GM23338 (cell line): ENCODE measurements around the gene KIF1A. TPM values are rescaled to one million over a fixed set of nuclear protein-coding genes. Genes with fewer than 3 reads are reported as not detected.

Experiments
- ATAC-seq: fragments of 200-7000 bp; cut with Tn5 transposase; 3 replicates; pipeline ENCODE4 v1.9.1; 2020
- DNase-seq: peaks from one replicate; pipeline ENCODE4 v3.0.0-alpha.2; 2015; ENCODE audit warnings: low spot score
- H2AFZ ChIP-seq: fragments of 200-600 bp; sonication (generic); 2 replicates; pipeline ENCODE4 v1.8.0; 2016; ENCODE audit warnings: antibody characterized with exemption, mild to moderate bottlenecking, moderate library complexity
- H3F3A ChIP-seq: fragments of 200-600 bp; sonication (generic); replicated peaks from 2 replicates; pipeline ENCODE4 v1.8.0; 2017; ENCODE audit warnings: antibody characterized with exemption, mixed run types, low read depth
- H3K27ac ChIP-seq: fragments of 200-600 bp; sonication (generic); 2 replicates; pipeline ENCODE4 v1.6.1; 2016; ENCODE audit warnings: low read depth
- H3K27me3 ChIP-seq: fragments of 200-600 bp; sonication (generic); 2 replicates; pipeline ENCODE4 v1.8.0; 2016; ENCODE audit warnings: mild to moderate bottlenecking, mixed run types, moderate library complexity; ENCODE audit not compliant: insufficient read depth
- H3K36me3 ChIP-seq: fragments of 200-600 bp; sonication (generic); 2 replicates; pipeline ENCODE4 v1.8.0; 2016; ENCODE audit warnings: mild to moderate bottlenecking; ENCODE audit not compliant: insufficient read depth
- H3K4me1 ChIP-seq: fragments of 200-600 bp; sonication (generic); 2 replicates; pipeline ENCODE4 v1.8.0; 2016; ENCODE audit warnings: mild to moderate bottlenecking, moderate library complexity; ENCODE audit not compliant: insufficient read depth
- H3K4me2 ChIP-seq: fragments of 200-600 bp; sonication (generic); 2 replicates; pipeline ENCODE4 v1.7.1; 2017; ENCODE audit warnings: mixed run types
- H3K4me3 ChIP-seq: fragments of 200-600 bp; sonication (generic); 2 replicates; pipeline ENCODE4 v1.6.1; 2016; ENCODE audit warnings: mixed run types
- H3K79me2 ChIP-seq: fragments of 200-600 bp; sonication (generic); replicated peaks from 2 replicates; pipeline ENCODE4 v1.8.0; 2017; ENCODE audit warnings: mild to moderate bottlenecking; ENCODE audit not compliant: insufficient read depth
- H3K9me2 ChIP-seq: fragments of 200-600 bp; sonication (generic); 2 replicates; pipeline ENCODE4 v1.8.0; 2017; ENCODE audit not compliant: insufficient read depth
- H4K20me1 ChIP-seq: fragments of 200-600 bp; sonication (generic); replicated peaks from 2 replicates; pipeline ENCODE4 v1.8.0; 2017; ENCODE audit warnings: mild to moderate bottlenecking; ENCODE audit not compliant: insufficient read depth
- H3K27ac Mint-ChIP-seq: 2 replicates; pipeline ENCODE4 v1.8.0; 2020; ENCODE audit warnings: inconsistent platforms, mild to moderate bottlenecking, moderate library complexity, mixed read lengths
- H3K27me3 Mint-ChIP-seq: 3 replicates; pipeline ENCODE4 v1.8.0; 2022; ENCODE audit warnings: low read depth, mild to moderate bottlenecking, moderate library complexity, mixed read lengths, inconsistent platforms; ENCODE audit not compliant: insufficient read depth, poor library complexity
- H3K36me3 Mint-ChIP-seq: 3 replicates; pipeline ENCODE4 v1.8.0; 2021; ENCODE audit warnings: low read depth, mild to moderate bottlenecking, inconsistent platforms, moderate library complexity, mixed read lengths
- H3K4me1 Mint-ChIP-seq: 3 replicates; pipeline ENCODE4 v1.8.0; 2020; ENCODE audit warnings: mild to moderate bottlenecking, inconsistent platforms, mixed read lengths
- H3K4me3 Mint-ChIP-seq: 3 replicates; pipeline ENCODE4 v1.8.0; 2021; ENCODE audit warnings: moderate library complexity, mild to moderate bottlenecking, inconsistent platforms, mixed read lengths
- H3K9me3 Mint-ChIP-seq: 3 replicates; pipeline ENCODE4 v1.8.0; 2020; ENCODE audit warnings: moderate library complexity, mild to moderate bottlenecking, inconsistent platforms, mixed read lengths
- CREB1 ChIP-seq: fragments of 250-450 bp; sonication (Bioruptor Pico); IDR thresholded peaks from 2 replicates; pipeline ENCODE4 v1.5.0; 2020; ENCODE audit warnings: low read depth, mild to moderate bottlenecking, moderate library complexity
- EZH2 ChIP-seq: fragments of 200-600 bp; sonication (generic); IDR thresholded peaks from one replicate; pipeline ENCODE4 v1.8.0; 2017; ENCODE audit warnings: antibody characterized with exemption, mild to moderate bottlenecking, low read depth; ENCODE audit not compliant: unreplicated experiment
- EZH2phosphoT487 ChIP-seq: fragments of 200-600 bp; sonication (generic); IDR thresholded peaks from one replicate; pipeline ENCODE4 v1.8.1; 2018; ENCODE audit warnings: antibody characterized with exemption; ENCODE audit not compliant: unreplicated experiment
- JUNB ChIP-seq: IDR thresholded peaks from one replicate; pipeline ENCODE4 v1.6.1; 2016; ENCODE audit warnings: antibody characterized with exemption; ENCODE audit not compliant: unreplicated experiment
- NANOG ChIP-seq: IDR thresholded peaks from 2 replicates; pipeline ENCODE4 v1.6.1; 2016; ENCODE audit warnings: antibody characterized with exemption, borderline replicate concordance
- POLR2AphosphoS5 ChIP-seq: IDR thresholded peaks from 2 replicates; pipeline ENCODE4 v1.6.1; 2016; ENCODE audit warnings: antibody characterized with exemption, low read depth
- STAT1 ChIP-seq: IDR thresholded peaks from one replicate; pipeline ENCODE4 v1.6.1; 2016; ENCODE audit warnings: antibody characterized with exemption; ENCODE audit not compliant: unreplicated experiment
- ZNF331 ChIP-seq: fragments of 250-450 bp; sonication (Bioruptor Pico); IDR thresholded peaks from 2 replicates; pipeline ENCODE4 v1.5.0; 2020; ENCODE audit warnings: low read depth, mild to moderate bottlenecking, moderate library complexity
- polyA plus RNA-seq: library from polyadenylated mRNA; unstranded; fragments of >200 nt; fragmentation: Nextera tagmentation; extraction: Ambion mirVana; gene quantifications from 2 replicates; pipeline ENCODE4 v1.2.1, GENCODE V29; 2016
- total RNA-seq: library from RNA; depleted of rRNA; stranded (reverse); fragments of >200 nt; shearing (Covaris generic); gene quantifications from 2 replicates; pipeline ENCODE4 v1.2.3, GENCODE V29; 2014
- TF ChIP-seq, protein P1 (sequence below): IDR thresholded peaks from one replicate; pipeline ENCODE4 v1.6.1; 2018; ENCODE audit warnings: antibody characterized with exemption; ENCODE audit not compliant: unreplicated experiment
- TF ChIP-seq, protein P2 (sequence below): fragments of 250-450 bp; sonication (Bioruptor Pico); IDR thresholded peaks from 2 replicates; pipeline ENCODE4 v1.5.0; 2020; ENCODE audit warnings: mild to moderate bottlenecking, moderate library complexity
- TF ChIP-seq, protein P3 (sequence below): IDR thresholded peaks from 2 replicates; pipeline ENCODE4 v1.6.1; 2016; ENCODE audit warnings: antibody characterized with exemption

Gene KIF1A
- total and polyA plus RNA-seq, 2 experiments from 2014 or later: 169 to 214 TPM

DNA sequence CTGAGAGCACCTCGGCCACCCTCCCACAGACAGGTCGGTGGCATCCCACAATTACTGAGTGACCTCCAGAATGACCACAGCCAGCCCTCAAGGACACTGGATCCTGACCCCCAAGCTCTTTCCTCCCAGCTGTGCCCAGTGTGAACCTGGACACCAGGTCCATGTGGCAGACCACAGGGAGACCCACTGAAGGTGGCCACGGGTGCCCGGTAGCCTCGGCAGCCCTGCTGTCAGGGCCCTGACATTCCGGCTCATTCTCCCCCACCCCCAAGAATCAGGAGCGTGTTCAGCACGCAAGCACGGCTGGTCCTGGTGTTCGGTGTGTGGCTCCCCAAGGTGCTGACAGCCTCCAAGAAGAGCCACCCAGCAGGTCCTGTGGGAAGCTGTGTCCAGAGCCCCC lies 95.6 kb downstream of the KIF1A start:
- Mint-ChIP-seq H3K27me3 (peaks cover 32% of the 10 kb centered on the region), H3K27ac (peak overlapping the region; percentile 44; the same call in 1 of the 2 replicates), H3K9me3 (peaks cover 4% of the 10 kb centered on the region; the same call in 1 of the 3 replicates), H3K4me1 (no peaks in the 10 kb centered on the region; the same call in 2 of the 3 replicates), H3K4me3 (no peak overlapping the region), H3K36me3 (peaks cover 46% of the 10 kb centered on the region)
- Histone ChIP-seq H3F3A (no peaks in the 10 kb centered on the region), H3K79me2 (no peaks in the 10 kb centered on the region), H3K27me3 (no peaks in the 10 kb centered on the region), H3K4me3 (no peak overlapping the region), H3K9me2 (no peaks in the 10 kb centered on the region), H4K20me1 (no peaks in the 10 kb centered on the region), H2AFZ (no peak overlapping the region), H3K4me2 (no peak overlapping the region), H3K36me3 (peaks cover 12% of the 10 kb centered on the region; the same call in 1 of the 2 replicates), H3K4me1 (no peaks in the 10 kb centered on the region), H3K27ac (no peak overlapping the region)
- no peak for DNase-seq
- no peak for TF ChIP-seq JUNB
- TF ChIP-seq, protein P1, sequence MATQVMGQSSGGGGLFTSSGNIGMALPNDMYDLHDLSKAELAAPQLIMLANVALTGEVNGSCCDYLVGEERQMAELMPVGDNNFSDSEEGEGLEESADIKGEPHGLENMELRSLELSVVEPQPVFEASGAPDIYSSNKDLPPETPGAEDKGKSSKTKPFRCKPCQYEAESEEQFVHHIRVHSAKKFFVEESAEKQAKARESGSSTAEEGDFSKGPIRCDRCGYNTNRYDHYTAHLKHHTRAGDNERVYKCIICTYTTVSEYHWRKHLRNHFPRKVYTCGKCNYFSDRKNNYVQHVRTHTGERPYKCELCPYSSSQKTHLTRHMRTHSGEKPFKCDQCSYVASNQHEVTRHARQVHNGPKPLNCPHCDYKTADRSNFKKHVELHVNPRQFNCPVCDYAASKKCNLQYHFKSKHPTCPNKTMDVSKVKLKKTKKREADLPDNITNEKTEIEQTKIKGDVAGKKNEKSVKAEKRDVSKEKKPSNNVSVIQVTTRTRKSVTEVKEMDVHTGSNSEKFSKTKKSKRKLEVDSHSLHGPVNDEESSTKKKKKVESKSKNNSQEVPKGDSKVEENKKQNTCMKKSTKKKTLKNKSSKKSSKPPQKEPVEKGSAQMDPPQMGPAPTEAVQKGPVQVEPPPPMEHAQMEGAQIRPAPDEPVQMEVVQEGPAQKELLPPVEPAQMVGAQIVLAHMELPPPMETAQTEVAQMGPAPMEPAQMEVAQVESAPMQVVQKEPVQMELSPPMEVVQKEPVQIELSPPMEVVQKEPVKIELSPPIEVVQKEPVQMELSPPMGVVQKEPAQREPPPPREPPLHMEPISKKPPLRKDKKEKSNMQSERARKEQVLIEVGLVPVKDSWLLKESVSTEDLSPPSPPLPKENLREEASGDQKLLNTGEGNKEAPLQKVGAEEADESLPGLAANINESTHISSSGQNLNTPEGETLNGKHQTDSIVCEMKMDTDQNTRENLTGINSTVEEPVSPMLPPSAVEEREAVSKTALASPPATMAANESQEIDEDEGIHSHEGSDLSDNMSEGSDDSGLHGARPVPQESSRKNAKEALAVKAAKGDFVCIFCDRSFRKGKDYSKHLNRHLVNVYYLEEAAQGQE: no peak
- TF ChIP-seq EZH2phosphoT487: no peak
- TF ChIP-seq NANOG: no peak
- TF ChIP-seq EZH2: no peak
- no peak for ATAC-seq

DNA sequence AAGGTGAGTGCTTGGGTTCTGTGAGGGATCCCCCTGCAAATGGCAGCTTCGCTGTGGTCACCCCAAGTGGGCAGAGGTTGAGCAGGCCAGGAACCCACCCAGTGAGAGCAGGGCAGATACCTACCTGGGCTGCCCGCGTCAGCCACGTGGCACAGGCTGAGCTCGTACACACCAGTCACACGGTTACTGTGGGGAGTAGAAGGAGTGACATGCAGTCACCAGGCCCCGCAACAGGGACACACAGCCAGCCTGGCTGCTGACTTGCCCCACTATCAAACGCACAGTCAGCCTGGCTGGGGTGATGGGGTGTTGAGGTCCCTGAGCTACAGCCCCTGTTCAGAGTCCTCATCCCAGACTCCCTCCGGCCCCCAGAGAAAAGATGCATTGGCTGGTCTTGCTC lies 96.2 kb downstream of the KIF1A start:
- Histone ChIP-seq H3F3A (no peaks in the 10 kb centered on the region), H3K9me2 (no peaks in the 10 kb centered on the region), H3K36me3 (peaks cover 12% of the 10 kb centered on the region; the same call in 1 of the 2 replicates), H3K4me3 (no peak overlapping the region), H2AFZ (no peak overlapping the region), H3K4me1 (no peaks in the 10 kb centered on the region), H3K27me3 (no peaks in the 10 kb centered on the region), H3K27ac (no peak overlapping the region), H4K20me1 (no peaks in the 10 kb centered on the region), H3K79me2 (no peaks in the 10 kb centered on the region), H3K4me2 (no peak overlapping the region)
- Mint-ChIP-seq H3K27ac (no peak overlapping the region; the same call in 1 of the 2 replicates), H3K4me3 (no peak overlapping the region), H3K9me3 (peaks cover 4% of the 10 kb centered on the region; the same call in 1 of the 3 replicates), H3K4me1 (no peaks in the 10 kb centered on the region; the same call in 2 of the 3 replicates), H3K27me3 (peaks cover 27% of the 10 kb centered on the region), H3K36me3 (peaks cover 46% of the 10 kb centered on the region)
- ATAC-seq: no peak
- no peak for DNase-seq
- TF ChIP-seq POLR2AphosphoS5 (no peak), STAT1 (no peak), NANOG (no peak), CREB1 (CRISPR knock-in tag) (no peak), JUNB (no peak), EZH2phosphoT487 (no peak), ZNF331 (no peak)
- TF ChIP-seq, protein P2, sequence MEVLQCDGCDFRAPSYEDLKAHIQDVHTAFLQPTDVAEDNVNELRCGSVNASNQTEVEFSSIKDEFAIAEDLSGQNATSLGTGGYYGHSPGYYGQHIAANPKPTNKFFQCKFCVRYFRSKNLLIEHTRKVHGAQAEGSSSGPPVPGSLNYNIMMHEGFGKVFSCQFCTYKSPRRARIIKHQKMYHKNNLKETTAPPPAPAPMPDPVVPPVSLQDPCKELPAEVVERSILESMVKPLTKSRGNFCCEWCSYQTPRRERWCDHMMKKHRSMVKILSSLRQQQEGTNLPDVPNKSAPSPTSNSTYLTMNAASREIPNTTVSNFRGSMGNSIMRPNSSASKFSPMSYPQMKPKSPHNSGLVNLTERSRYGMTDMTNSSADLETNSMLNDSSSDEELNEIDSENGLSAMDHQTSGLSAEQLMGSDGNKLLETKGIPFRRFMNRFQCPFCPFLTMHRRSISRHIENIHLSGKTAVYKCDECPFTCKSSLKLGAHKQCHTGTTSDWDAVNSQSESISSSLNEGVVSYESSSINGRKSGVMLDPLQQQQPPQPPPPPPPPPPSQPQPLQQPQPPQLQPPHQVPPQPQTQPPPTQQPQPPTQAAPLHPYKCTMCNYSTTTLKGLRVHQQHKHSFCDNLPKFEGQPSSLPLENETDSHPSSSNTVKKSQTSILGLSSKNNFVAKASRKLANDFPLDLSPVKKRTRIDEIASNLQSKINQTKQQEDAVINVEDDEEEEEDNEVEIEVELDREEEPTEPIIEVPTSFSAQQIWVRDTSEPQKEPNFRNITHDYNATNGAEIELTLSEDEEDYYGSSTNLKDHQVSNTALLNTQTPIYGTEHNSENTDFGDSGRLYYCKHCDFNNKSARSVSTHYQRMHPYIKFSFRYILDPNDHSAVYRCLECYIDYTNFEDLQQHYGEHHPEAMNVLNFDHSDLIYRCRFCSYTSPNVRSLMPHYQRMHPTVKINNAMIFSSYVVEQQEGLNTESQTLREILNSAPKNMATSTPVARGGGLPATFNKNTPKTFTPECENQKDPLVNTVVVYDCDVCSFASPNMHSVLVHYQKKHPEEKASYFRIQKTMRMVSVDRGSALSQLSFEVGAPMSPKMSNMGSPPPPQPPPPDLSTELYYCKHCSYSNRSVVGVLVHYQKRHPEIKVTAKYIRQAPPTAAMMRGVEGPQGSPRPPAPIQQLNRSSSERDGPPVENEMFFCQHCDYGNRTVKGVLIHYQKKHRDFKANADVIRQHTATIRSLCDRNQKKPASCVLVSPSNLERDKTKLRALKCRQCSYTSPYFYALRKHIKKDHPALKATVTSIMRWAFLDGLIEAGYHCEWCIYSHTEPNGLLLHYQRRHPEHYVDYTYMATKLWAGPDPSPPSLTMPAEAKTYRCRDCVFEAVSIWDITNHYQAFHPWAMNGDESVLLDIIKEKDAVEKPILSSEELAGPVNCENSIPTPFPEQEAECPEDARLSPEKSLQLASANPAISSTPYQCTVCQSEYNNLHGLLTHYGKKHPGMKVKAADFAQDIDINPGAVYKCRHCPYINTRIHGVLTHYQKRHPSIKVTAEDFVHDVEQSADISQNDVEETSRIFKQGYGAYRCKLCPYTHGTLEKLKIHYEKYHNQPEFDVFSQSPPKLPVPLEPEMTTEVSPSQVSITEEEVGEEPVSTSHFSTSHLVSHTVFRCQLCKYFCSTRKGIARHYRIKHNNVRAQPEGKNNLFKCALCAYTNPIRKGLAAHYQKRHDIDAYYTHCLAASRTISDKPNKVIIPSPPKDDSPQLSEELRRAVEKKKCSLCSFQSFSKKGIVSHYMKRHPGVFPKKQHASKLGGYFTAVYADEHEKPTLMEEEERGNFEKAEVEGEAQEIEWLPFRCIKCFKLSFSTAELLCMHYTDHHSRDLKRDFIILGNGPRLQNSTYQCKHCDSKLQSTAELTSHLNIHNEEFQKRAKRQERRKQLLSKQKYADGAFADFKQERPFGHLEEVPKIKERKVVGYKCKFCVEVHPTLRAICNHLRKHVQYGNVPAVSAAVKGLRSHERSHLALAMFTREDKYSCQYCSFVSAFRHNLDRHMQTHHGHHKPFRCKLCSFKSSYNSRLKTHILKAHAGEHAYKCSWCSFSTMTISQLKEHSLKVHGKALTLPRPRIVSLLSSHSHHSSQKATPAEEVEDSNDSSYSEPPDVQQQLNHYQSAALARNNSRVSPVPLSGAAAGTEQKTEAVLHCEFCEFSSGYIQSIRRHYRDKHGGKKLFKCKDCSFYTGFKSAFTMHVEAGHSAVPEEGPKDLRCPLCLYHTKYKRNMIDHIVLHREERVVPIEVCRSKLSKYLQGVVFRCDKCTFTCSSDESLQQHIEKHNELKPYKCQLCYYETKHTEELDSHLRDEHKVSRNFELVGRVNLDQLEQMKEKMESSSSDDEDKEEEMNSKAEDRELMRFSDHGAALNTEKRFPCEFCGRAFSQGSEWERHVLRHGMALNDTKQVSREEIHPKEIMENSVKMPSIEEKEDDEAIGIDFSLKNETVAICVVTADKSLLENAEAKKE (CRISPR knock-in tag): no peak
- TF ChIP-seq, protein P3, sequence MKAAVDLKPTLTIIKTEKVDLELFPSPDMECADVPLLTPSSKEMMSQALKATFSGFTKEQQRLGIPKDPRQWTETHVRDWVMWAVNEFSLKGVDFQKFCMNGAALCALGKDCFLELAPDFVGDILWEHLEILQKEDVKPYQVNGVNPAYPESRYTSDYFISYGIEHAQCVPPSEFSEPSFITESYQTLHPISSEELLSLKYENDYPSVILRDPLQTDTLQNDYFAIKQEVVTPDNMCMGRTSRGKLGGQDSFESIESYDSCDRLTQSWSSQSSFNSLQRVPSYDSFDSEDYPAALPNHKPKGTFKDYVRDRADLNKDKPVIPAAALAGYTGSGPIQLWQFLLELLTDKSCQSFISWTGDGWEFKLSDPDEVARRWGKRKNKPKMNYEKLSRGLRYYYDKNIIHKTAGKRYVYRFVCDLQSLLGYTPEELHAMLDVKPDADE: no peak
